GM21529 (cell line): ENCODE results near the gene FZR1.

Source experiments
- ATAC-seq: cut with Tn5 transposase; IDR thresholded peaks from one replicate; pipeline ENCODE4 v1.9.1; 2021; ENCODE audit not compliant: unreplicated experiment

FZR1 gene

DNA sequence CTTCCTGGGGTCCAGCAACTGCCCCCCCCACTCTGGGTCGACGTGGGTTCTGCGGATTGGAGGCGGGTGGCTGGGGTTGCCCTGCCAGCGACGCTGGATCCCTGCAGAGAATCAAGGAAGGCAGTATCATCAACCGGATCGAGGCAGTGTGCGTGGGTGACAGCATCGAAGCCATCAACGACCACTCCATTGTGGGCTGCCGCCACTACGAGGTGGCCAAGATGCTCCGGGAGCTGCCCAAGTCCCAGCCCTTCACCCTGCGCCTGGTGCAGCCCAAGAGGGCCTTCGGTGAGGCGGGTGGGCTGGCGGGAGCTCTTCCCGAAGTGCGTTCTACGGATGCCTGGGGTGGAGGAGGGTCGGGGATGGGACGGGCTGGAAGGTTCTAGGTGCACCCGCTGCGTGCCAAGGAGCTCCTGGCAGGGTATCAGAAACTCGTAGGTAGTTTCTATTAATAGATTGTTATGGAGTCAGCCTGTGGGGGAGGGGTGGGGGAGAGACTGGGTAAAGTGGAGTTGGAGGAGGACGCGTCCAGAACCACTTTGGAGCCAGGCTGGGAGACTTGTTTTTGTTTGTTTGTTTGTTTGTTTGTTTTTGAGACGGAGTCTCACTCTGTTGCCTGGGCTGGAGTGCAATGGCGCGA is 80.7 kb downstream of the FZR1 start:
- ATAC-seq = no peak
